GM12878 (cell line): ENCODE measurements around the gene POFUT1. TPM values are rescaled to one million over a fixed set of nuclear protein-coding genes. Genes with fewer than 3 reads are reported as not detected.

Experiments
- ATAC-seq: fragments of 200-7000 bp; cut with Tn5 transposase; 3 replicates; pipeline ENCODE4 v1.9.1; 2020; ENCODE audit warnings: mild to moderate bottlenecking, moderate library complexity
- BruUV-seq: library from RNA; stranded (reverse); fragments of 400-500 nt; replicated peaks from 2 replicates; lab custom pipeline; 2021; lab: Mats Ljungman, UMichigan
- CTCF ChIA-PET: fragments of 300-600 bp; sonication (Branson Sonifier 250); formaldehyde crosslinking; extraction: SDS; loops from one replicate; lab custom pipeline; 2021; ENCODE audit warnings: inconsistent platforms; lab: Yijun Ruan, JAX
- POLR2A ChIA-PET: fragments of 350-600 bp; formaldehyde crosslinking; extraction: SDS; loops from one replicate; lab custom pipeline; 2021; ENCODE audit warnings: inconsistent platforms; lab: Charles Lee
- RAD21 ChIA-PET: fragments of 300-600 bp; sonication (Branson Sonifier 250); formaldehyde crosslinking; loops from one replicate; lab custom pipeline; 2023; ENCODE audit warnings: antibody characterized with exemption; ENCODE audit not compliant: unreplicated experiment; lab: Charles Lee
- SMC1A ChIA-PET: fragments of 300-600 bp; sonication (Branson Sonifier 250); formaldehyde crosslinking; loops from one replicate; lab custom pipeline; 2023; ENCODE audit not compliant: unreplicated experiment, uncharacterized antibody; lab: Charles Lee
- DNase-seq: peaks from one replicate; pipeline ENCODE4 v3.0.0-alpha.2; 2011; ENCODE audit warnings: low read depth, low spot score
- FAIRE-seq: peaks from 3 replicates; lab custom pipeline; 2011; peaks lifted over from hg19 to GRCh38; lab: Jason Lieb, UNC
- H2AFZ ChIP-seq: 2 replicates; pipeline ENCODE4 v1.6.0; 2011; ENCODE audit warnings: low read depth, low read length, control low read depth; ENCODE audit not compliant: control insufficient read depth
- H3K27ac ChIP-seq: 2 replicates; pipeline ENCODE4 v1.5.1; 2011; ENCODE audit warnings: control low read depth; ENCODE audit not compliant: control insufficient read depth, insufficient read depth
- H3K27me3 ChIP-seq, 2 experiments: replicated peaks in 1 of 2; 2 replicates each; pipeline versions ENCODE4 v1.6.0 to v1.6.1; 2011; ENCODE audit warnings: low read length in 1 of 2; ENCODE audit not compliant: control insufficient read depth in 2 of 2, insufficient read depth in 2 of 2
- H3K36me3 ChIP-seq, 2 experiments: 2 replicates each; pipeline ENCODE4 v1.5.1; 2011; ENCODE audit warnings: low read length in 1 of 2; ENCODE audit not compliant: control insufficient read depth in 2 of 2, insufficient read depth in 2 of 2
- H3K4me1 ChIP-seq: 2 replicates; pipeline ENCODE4 v1.6.1; 2011; ENCODE audit warnings: mild to moderate bottlenecking, low read length, moderate library complexity, mixed read lengths; ENCODE audit not compliant: control insufficient read depth, insufficient read depth
- H3K4me2 ChIP-seq: 2 replicates; pipeline ENCODE4 v1.6.0; 2011; ENCODE audit warnings: control low read depth; ENCODE audit not compliant: control insufficient read depth, insufficient read depth
- H3K4me3 ChIP-seq: fragments of 200-600 bp; sonication (generic); 2 replicates; pipeline ENCODE4 v1.5.1; 2016
- H3K79me2 ChIP-seq: 2 replicates; pipeline ENCODE4 v1.6.0; 2011; ENCODE audit warnings: low read length; ENCODE audit not compliant: control insufficient read depth, insufficient read depth
- H3K9ac ChIP-seq: 2 replicates; pipeline ENCODE4 v1.8.0; 2011; ENCODE audit warnings: low read length, control low read depth, mixed read lengths; ENCODE audit not compliant: control insufficient read depth, insufficient read depth
- H3K9me3 ChIP-seq: replicated peaks from 3 replicates; pipeline ENCODE4 v1.5.1; 2011; ENCODE audit warnings: mild to moderate bottlenecking, low read length; ENCODE audit not compliant: control insufficient read depth, insufficient read depth
- H4K20me1 ChIP-seq: 2 replicates; pipeline ENCODE4 v1.6.0; 2011; ENCODE audit not compliant: control insufficient read depth, insufficient read depth
- BRCA1 ChIP-seq: IDR thresholded peaks from 2 replicates; pipeline ENCODE4 v1.6.1; 2011; ENCODE audit warnings: low read depth, low read length, improper control_type of control experiment
- IRF4 ChIP-seq: IDR thresholded peaks from 2 replicates; pipeline ENCODE4 v1.6.1; 2011; ENCODE audit warnings: low read depth, low read length
- RAD51 ChIP-seq: fragments of 450-650 bp; IDR thresholded peaks from 2 replicates; pipeline ENCODE4 v1.6.1; 2016; ENCODE audit warnings: moderate library complexity, mild to moderate bottlenecking, inconsistent platforms
- RCOR1 ChIP-seq: conservative IDR thresholded peaks from 2 replicates; pipeline ENCODE4 v1.6.1; 2012; ENCODE audit warnings: low read depth, low read length, improper control_type of control experiment
- STAT1 ChIP-seq: fragments of 450-650 bp; conservative IDR thresholded peaks from 2 replicates; pipeline ENCODE4 v1.6.1; 2014; ENCODE audit warnings: antibody characterized with exemption, mild to moderate bottlenecking
- TCF3 ChIP-seq: IDR thresholded peaks from 2 replicates; pipeline ENCODE4 v1.6.1; 2012; ENCODE audit warnings: low read depth, mild to moderate bottlenecking, low read length, borderline replicate concordance; ENCODE audit not compliant: insufficient read depth
- WGBS: methylation state at CpG from one replicate; pipeline ENCODE4 v1.1.6; 2016; ENCODE audit warnings: low lambda C conversion rate; ENCODE audit not compliant: insufficient replicate concordance, insufficient coverage; ENCODE audit errors: missing lambda C conversion rate; 5-methylcytosine and 5-hydroxymethylcytosine counted together
- in situ Hi-C: fragments of 300-500 bp; cut with MboI; formaldehyde crosslinking; loops from 9 replicates; pipeline ENCODE4 v1.14.3; 2018; ENCODE audit warnings: mixed read lengths
- intact Hi-C: fragments of 100-400 bp; cut with micrococcal nuclease; formaldehyde crosslinking; loops from one replicate; pipeline ENCODE4 v1.14.2; 2022; ENCODE audit not compliant: unreplicated experiment
- polyA plus RNA-seq, 11 experiments: library from polyadenylated mRNA; depleted of rRNA in 4 of 11; unstranded in 6 of 11; stranded (reverse) in 5 of 11; fragments of >200 nt; fragmentation: Nextera tagmentation in 4 of 11; fragmentation: Illumina TruSeq in 1 of 11; extraction: Ambion mirVana in 4 of 11; extraction: Trizol in 1 of 11; gene quantifications; 1 replicate in 1 of 11; 2 replicates in 10 of 11; pipeline versions ENCODE4 v1.2.1 to v1.2.3, GENCODE V29; 2011 to 2016; ENCODE audit warnings: inconsistent platforms in 2 of 11, missing spikeins in 2 of 11, low read depth in 1 of 11
- total RNA-seq, 4 experiments: library from RNA; depleted of rRNA in 3 of 4; stranded (reverse); fragments of >200 nt in 3 of 4; fragmentation: Illumina TruSeq in 1 of 4; extraction: Trizol in 1 of 4; gene quantifications; 2 replicates each; pipeline versions ENCODE4 v1.2.1 to v1.2.3, GENCODE V29; 2013 to 2021

The POFUT1 gene
- total and polyA plus RNA-seq, 10 of the 15 experiments (the other 5 are each of a cell fraction or from before 2014, with no cell fraction given), result 2.6 to 33.4 (median 23.1) TPM

DNA sequence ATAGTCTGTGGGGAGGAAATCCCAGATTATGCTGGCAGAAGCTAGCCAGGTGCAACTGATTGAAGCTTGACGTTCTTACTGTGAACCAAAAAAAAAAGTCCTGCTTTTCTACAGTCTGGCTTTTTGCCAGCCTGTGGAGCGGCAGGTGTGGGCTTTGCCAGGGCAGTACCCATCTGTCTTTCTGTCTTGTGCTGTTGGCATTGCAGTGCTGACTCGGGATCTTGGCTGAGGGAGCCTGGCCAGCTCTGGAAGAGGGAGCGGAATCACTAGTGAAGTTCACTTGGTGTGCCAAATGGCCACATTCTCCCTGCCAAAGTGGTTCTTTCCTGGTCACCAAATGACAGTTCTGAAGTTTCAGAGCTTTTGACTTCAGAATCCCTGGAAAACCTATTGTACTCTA lies 74.8 kb downstream of the POFUT1 start:
- FAIRE-seq (no peak), DNase-seq (no peak), ATAC-seq (no peak)
- SMC1A ChIA-PET, result interaction anchor here (1.0 to 1.1 kb wide), 4 partner anchors 11 to 79 kb away, joined by 3 to 4 read pairs (median 3); no protein-coding TSS in a partner anchor
- TF ChIP-seq TCF3 (no peak), STAT1 (no peak), RCOR1 (no peak), IRF4 (no peak), BRCA1 (no peak), RAD51 (no peak)
- intact Hi-C loops (no loop called here), in situ Hi-C loops (no loop called here)
- Histone ChIP-seq H4K20me1 (no peaks in the 10 kb centered on the region), H3K79me2 (peaks cover 62% of the 10 kb centered on the region), H2AFZ (no peak overlapping the region), H3K4me1 (peaks cover 37% of the 10 kb centered on the region), H3K36me3 (peaks cover 0 to 3% of the 10 kb centered on the region in 2 experiments; a peak in 1 of 4 replicates), H3K9ac (no peak overlapping the region), H3K4me3 (no peak overlapping the region; the same call in 1 of the 2 replicates), H3K27me3 (no peaks in the 10 kb centered on the region), H3K9me3 (no peaks in the 10 kb centered on the region; the same call in 2 of the 3 replicates), H3K4me2 (peak overlapping the region; percentile 11), H3K27ac (no peak overlapping the region)
- RAD21 ChIA-PET, result interaction anchor here (1.4 kb wide), 1 partner anchor 50 kb away, joined by 3 read pairs; no protein-coding TSS in a partner anchor
- 91% methylated on average over 4 of the region's 4 CpGs for WGBS
- POLR2A ChIA-PET, result interaction anchor here (0.6 kb wide), 2 partner anchors 109 to 254 kb away, joined by 3 read pairs; no protein-coding TSS in a partner anchor
- CTCF ChIA-PET, result no interaction called here
- no TSS peak for BruUV-seq
